Panc1 (cell line): ENCODE data around the gene SELENOI. TPM values are rescaled to one million over a fixed set of nuclear protein-coding genes. Genes with fewer than 3 reads are reported as not detected.
A peak's percentile ranks its signal among the peaks of the same experiment; 100 is the strongest.

ENCODE experiments used
- ATAC-seq: fragments of 200-7000 bp; cut with Tn5 transposase; 2 replicates; pipeline ENCODE4 v1.9.1; 2020; ENCODE audit warnings: mild to moderate bottlenecking, moderate library complexity
- BruUV-seq: library from RNA; stranded (reverse); fragments of 400-500 nt; replicated peaks from 2 replicates; lab custom pipeline; 2021; lab: Mats Ljungman, UMichigan
- CTCF ChIA-PET: fragments of 300-600 bp; sonication (Branson Sonifier 250); formaldehyde crosslinking; loops from one replicate; lab custom pipeline; 2022; ENCODE audit warnings: antibody characterized with exemption; lab: Charles Lee
- POLR2A ChIA-PET: fragments of 300-600 bp; sonication (Branson Sonifier 250); formaldehyde crosslinking; loops from one replicate; lab custom pipeline; 2022; ENCODE audit warnings: antibody characterized with exemption; lab: Charles Lee
- DNase-seq: peaks from one replicate; pipeline ENCODE4 v3.0.0-alpha.2; 2010; ENCODE audit warnings: low read depth, low spot score
- H3K27ac ChIP-seq: 2 replicates; pipeline ENCODE4 v1.5.1; 2011; ENCODE audit warnings: mild to moderate bottlenecking, low read length, inconsistent platforms
- H3K27me3 ChIP-seq: fragments of 200-500 bp; sonication (Bioruptor generic); 2 replicates; pipeline ENCODE4 v1.6.0; 2014; ENCODE audit warnings: low read length, inconsistent platforms; ENCODE audit not compliant: control insufficient read depth, insufficient read depth
- H3K36me3 ChIP-seq: fragments of 200-500 bp; sonication (Bioruptor generic); 2 replicates; pipeline ENCODE4 v1.5.1; 2014; ENCODE audit warnings: inconsistent platforms, mild to moderate bottlenecking, low read length, moderate library complexity; ENCODE audit not compliant: control insufficient read depth, insufficient read depth
- H3K4me1 ChIP-seq: 2 replicates; pipeline ENCODE4 v1.5.1; 2011; ENCODE audit warnings: inconsistent platforms, mild to moderate bottlenecking, low read length, moderate library complexity; ENCODE audit not compliant: control insufficient read depth, insufficient read depth
- H3K4me3 ChIP-seq, 2 experiments: 2 replicates each; pipeline ENCODE4 v1.5.1; 2011 to 2012; ENCODE audit warnings: low read depth in 2 of 2, low read length in 2 of 2, mild to moderate bottlenecking in 2 of 2, inconsistent platforms in 1 of 2, moderate library complexity in 1 of 2
- H3K9me3 ChIP-seq: fragments of 200-500 bp; sonication (Bioruptor generic); 2 replicates; pipeline ENCODE4 v1.5.1; 2014; ENCODE audit warnings: low read depth, mild to moderate bottlenecking, inconsistent platforms, low read length, moderate library complexity; ENCODE audit not compliant: control insufficient read depth, insufficient read depth
- CTCF ChIP-seq: fragments of 450-650 bp; IDR thresholded peaks from 2 replicates; pipeline ENCODE4 v1.5.1; 2017; ENCODE audit warnings: mild to moderate bottlenecking
- POLR2AphosphoS5 ChIP-seq: IDR thresholded peaks from 2 replicates; pipeline ENCODE4 v1.6.1; 2012; ENCODE audit warnings: mild to moderate bottlenecking, low read depth, low read length, moderate library complexity
- REST ChIP-seq, 2 experiments: IDR thresholded peaks; 2 replicates each; pipeline ENCODE4 v1.6.1; 2011 to 2012; ENCODE audit warnings: low read depth in 2 of 2, control low read depth in 1 of 2, low read length in 1 of 2, mild to moderate bottlenecking in 1 of 2, moderate library complexity in 1 of 2; ENCODE audit not compliant: insufficient read depth in 1 of 2
- SIN3A ChIP-seq: IDR thresholded peaks from 2 replicates; pipeline ENCODE4 v1.6.1; 2012; ENCODE audit warnings: low read depth, mild to moderate bottlenecking, low read length, moderate library complexity, borderline replicate concordance; ENCODE audit not compliant: insufficient read depth
- TCF7L2 ChIP-seq: IDR thresholded peaks from 2 replicates; pipeline ENCODE4 v1.6.1; 2011; ENCODE audit warnings: mild to moderate bottlenecking, low read depth, low read length, inconsistent platforms
- in situ Hi-C: cut with HindIII; loops from 2 replicates; pipeline ENCODE4 v1.10.0; 2016; ENCODE audit warnings: low sequenced_read_pairs, low pct_unique_long_range_greater_than_20kb
- intact Hi-C: fragments of 100-400 bp; cut with micrococcal nuclease; formaldehyde crosslinking; loops from one replicate; pipeline ENCODE4 v1.10.0; 2022; ENCODE audit not compliant: unreplicated experiment
- total RNA-seq: library from RNA; stranded (reverse); gene quantifications from one replicate; pipeline ENCODE4 v1.2.1, GENCODE V29; 2021; ENCODE audit not compliant: unreplicated experiment

The SELENOI gene
- total RNA-seq, 1 experiment from 2014 or later: 28.5 TPM

DNA sequence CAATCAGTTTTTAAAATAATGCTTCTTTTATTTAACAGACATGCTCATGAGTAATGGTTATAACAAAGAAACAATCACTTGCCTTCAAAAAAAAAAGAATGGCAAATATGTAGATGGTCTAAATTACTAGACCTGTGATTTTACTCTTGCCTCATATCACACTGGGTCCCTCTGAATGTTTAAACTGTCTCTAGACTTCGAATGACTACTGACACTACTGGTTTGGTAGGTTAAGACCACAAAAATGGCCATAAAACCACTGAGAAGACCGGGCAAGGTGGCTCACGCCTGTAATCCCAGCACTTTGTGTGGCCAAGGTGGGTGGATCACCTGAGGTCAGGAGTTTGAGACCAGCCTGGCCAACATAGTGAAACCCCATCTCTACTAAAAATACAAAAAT lies 5.1 kb upstream of the SELENOI start:
- DNase-seq (no peak), ATAC-seq (no peak)
- no peak for TF ChIP-seq POLR2AphosphoS5
- no peak for TF ChIP-seq REST (IDR thresholded peaks at IDR 0.05; ENCODE audit: insufficient read depth in 1 of 2, low read depth in 2 of 2, low read length in 1 of 2)
- TF ChIP-seq CTCF: no peak
- TF ChIP-seq TCF7L2: no peak
- TF ChIP-seq SIN3A: no peak
- no TSS peak for BruUV-seq
- H3K4me3 ChIP-seq: no peak overlapping the region
- POLR2A ChIA-PET: no interaction called here
- intact Hi-C loops (no loop called here), in situ Hi-C loops (no loop called here)
- peaks cover 12% of the 10 kb centered on the region for H3K4me1 ChIP-seq
- H3K27ac ChIP-seq: no peak overlapping the region
- no peaks in the 10 kb centered on the region for H3K9me3 ChIP-seq
- CTCF ChIA-PET: no interaction called here
- H3K27me3 ChIP-seq: no peaks in the 10 kb centered on the region
- H3K36me3 ChIP-seq: peaks cover 3% of the 10 kb centered on the region; the same call in 1 of the 2 replicates

- Histone ChIP-seq H3K27me3 (no peaks in the 10 kb centered on the region), H3K4me1 (peaks cover 27% of the 10 kb centered on the region), H3K36me3 (peaks cover 3% of the 10 kb centered on the region; the same call in 1 of the 2 replicates), H3K9me3 (no peaks in the 10 kb centered on the region), H3K27ac (peak overlapping the region; percentile 97), H3K4me3 (peak overlapping the region; percentile 83 to 98)
- ChIA-PET POLR2A (interaction anchor here (1.1 kb wide), 1 partner anchor 25 kb away, joined by 4 read pairs; no protein-coding TSS in a partner anchor), CTCF (no interaction called here)
- BruUV-seq: no TSS peak
- TF ChIP-seq CTCF (no peak), TCF7L2 (no peak), REST (IDR thresholded peaks at IDR 0.05; ENCODE audit: insufficient read depth in 1 of 2, low read depth in 2 of 2, low read length in 1 of 2) (no peak), POLR2AphosphoS5 (no peak), SIN3A (no peak)
- DNase-seq (no peak), ATAC-seq (no peak)
- intact Hi-C loops (no loop called here), in situ Hi-C loops (no loop called here)
These were observed 1.2 kb upstream of the SELENOI start for GRCh38 chr2:26344581-26345282.
